Common myeloid progenitor, CD34-positive (primary cell): ENCODE measurements around the gene NUDT22.

ENCODE experiments used
- CTCF ChIA-PET: fragments of 350-600 bp; sonication (Branson Sonifier 250); formaldehyde crosslinking; loops from one replicate; lab custom pipeline; 2021; ENCODE audit warnings: antibody characterized with exemption; lab: Charles Lee
- POLR2A ChIA-PET: fragments of 350-600 bp; sonication (Branson Sonifier 250); formaldehyde crosslinking; loops from one replicate; lab custom pipeline; 2021; ENCODE audit warnings: antibody characterized with exemption; lab: Charles Lee
- DNase-seq, 3 donors: peaks; one replicate each; pipeline versions ENCODE4 v3.0.0 to v3.0.0-alpha.2; 2013
- H3K27ac ChIP-seq, 2 experiments: 1 replicate in 1 of 2; 2 replicates in 1 of 2; pipeline ENCODE4 v1.7.0; 2013; ENCODE audit warnings: inconsistent platforms in 2 of 2, low read length in 2 of 2, mild to moderate bottlenecking in 2 of 2, low read depth in 1 of 2, moderate library complexity in 1 of 2; ENCODE audit not compliant: severe bottlenecking in 2 of 2, insufficient read depth in 1 of 2, poor library complexity in 1 of 2
- H3K27me3 ChIP-seq, 5 experiments: replicated peaks in 2 of 5; 1 replicate in 3 of 5; 2 replicates in 2 of 5; pipeline versions ENCODE4 v1.6.1 to v1.7.0; 2013; ENCODE audit warnings: low read length in 4 of 5, mild to moderate bottlenecking in 2 of 5, moderate library complexity in 2 of 5, inconsistent platforms in 1 of 5; ENCODE audit not compliant: insufficient read depth in 5 of 5, control insufficient read depth in 4 of 5
- H3K36me3 ChIP-seq, 4 experiments: 1 replicate in 2 of 4; 2 replicates in 2 of 4; pipeline versions ENCODE4 v1.6.1 to v1.7.0; 2013; ENCODE audit warnings: low read length in 3 of 4, control low read depth in 1 of 4, mild to moderate bottlenecking in 1 of 4; ENCODE audit not compliant: control insufficient read depth in 4 of 4, insufficient read depth in 4 of 4
- H3K4me1 ChIP-seq, 4 experiments: 1 replicate in 3 of 4; 2 replicates in 1 of 4; pipeline versions ENCODE4 v1.6.1 to v1.7.1; 2013; ENCODE audit warnings: low read length in 3 of 4, mild to moderate bottlenecking in 3 of 4, control low read depth in 1 of 4, inconsistent platforms in 1 of 4, moderate library complexity in 1 of 4; ENCODE audit not compliant: control insufficient read depth in 4 of 4, insufficient read depth in 4 of 4; ENCODE audit errors: control extremely low read depth in 1 of 4
- H3K4me3 ChIP-seq, 7 experiments: 1 replicate in 4 of 7; 2 replicates in 3 of 7; pipeline versions ENCODE4 v1.5.1 to v1.7.0; 2013; ENCODE audit warnings: mild to moderate bottlenecking in 7 of 7, low read length in 6 of 7, moderate library complexity in 6 of 7, inconsistent platforms in 2 of 7, low read depth in 2 of 7, control low read depth in 1 of 7; ENCODE audit not compliant: insufficient read depth in 4 of 7, control insufficient read depth in 1 of 7; ENCODE audit errors: extremely low read depth in 1 of 7
- H3K9me3 ChIP-seq, 5 experiments: 1 replicate in 4 of 5; 2 replicates in 1 of 5; pipeline versions ENCODE4 v1.6.1 to v1.7.1; 2013; ENCODE audit warnings: low read length in 4 of 5, mild to moderate bottlenecking in 2 of 5, inconsistent platforms in 1 of 5, low read depth in 1 of 5, moderate library complexity in 1 of 5; ENCODE audit not compliant: control insufficient read depth in 4 of 5, insufficient read depth in 2 of 5; ENCODE audit errors: control extremely low read depth in 1 of 5
- WGBS: methylation state at CpG from one replicate; pipeline ENCODE4 v1.1.5; 2013; ENCODE audit not compliant: insufficient coverage; 5-methylcytosine and 5-hydroxymethylcytosine counted together

The NUDT22 gene

DNA sequence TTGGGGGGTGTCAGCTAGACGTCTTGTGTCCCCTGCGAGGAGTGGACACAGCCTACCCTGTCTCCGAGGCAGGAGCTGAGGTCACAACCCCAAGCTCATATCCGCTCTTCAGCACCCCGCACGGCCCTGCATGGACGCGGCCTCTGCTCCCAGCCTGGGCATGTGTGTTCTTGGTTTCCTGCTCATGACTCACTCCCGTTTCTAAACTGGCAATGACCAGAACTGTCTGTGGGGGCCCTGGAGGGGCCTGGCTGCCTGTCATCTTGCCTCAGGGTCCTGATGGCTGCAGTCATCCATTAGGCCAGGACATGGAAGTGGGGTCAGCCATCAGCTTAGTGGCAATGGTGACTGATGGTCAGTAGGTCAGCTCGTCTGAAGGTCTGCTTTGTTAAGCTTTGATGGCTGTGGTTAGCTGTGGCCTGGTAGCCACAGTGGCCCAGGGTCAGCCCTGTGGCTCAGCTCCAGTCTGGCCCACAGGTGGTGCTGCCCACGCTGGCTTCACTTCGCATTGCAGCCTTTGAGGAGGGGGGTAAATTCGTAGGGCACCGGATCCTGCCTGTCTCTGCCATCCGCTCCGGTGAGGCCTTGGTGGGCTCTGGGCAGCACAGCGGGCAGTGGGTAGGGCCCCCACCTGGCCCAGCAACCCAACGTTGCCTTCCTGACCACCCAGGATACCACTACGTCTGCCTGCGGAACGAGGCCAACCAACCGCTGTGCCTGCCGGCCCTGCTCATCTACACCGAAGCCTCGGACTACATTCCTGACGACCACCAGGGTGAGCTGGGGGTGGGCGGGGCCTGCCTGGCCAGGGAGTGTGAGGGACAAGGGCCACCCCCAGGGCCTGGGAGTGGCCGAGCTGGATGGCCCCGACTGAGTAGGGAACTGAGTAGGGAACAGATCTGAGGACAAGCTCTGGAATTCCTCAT lies 37.2 kb downstream of the NUDT22 start:
- no peak overlapping the region for H3K27ac ChIP-seq
- POLR2A ChIA-PET: no interaction called here
- 94% methylated on average over 21 of the region's 29 CpGs for WGBS
- H3K4me3 ChIP-seq: no peak overlapping the region
- H3K27me3 ChIP-seq: no peaks in the 10 kb centered on the region
- no peaks in the 10 kb centered on the region for H3K9me3 ChIP-seq
- no peak for DNase-seq
- peaks cover 0 to 14% (median 13%) of the 10 kb centered on the region in 4 experiments for H3K4me1 ChIP-seq
- CTCF ChIA-PET: interaction anchor here (1.3 to 11.4 kb wide), 7 partner anchors 8 to 58 kb away, joined by 3 to 106 read pairs (median 8); partner anchors contain the start of genes CATSPERZ, FERMT3, PLCB3 and PPP1R14B
- peaks cover 3 to 72% (median 41%) of the 10 kb centered on the region in 4 experiments for H3K36me3 ChIP-seq

DNA sequence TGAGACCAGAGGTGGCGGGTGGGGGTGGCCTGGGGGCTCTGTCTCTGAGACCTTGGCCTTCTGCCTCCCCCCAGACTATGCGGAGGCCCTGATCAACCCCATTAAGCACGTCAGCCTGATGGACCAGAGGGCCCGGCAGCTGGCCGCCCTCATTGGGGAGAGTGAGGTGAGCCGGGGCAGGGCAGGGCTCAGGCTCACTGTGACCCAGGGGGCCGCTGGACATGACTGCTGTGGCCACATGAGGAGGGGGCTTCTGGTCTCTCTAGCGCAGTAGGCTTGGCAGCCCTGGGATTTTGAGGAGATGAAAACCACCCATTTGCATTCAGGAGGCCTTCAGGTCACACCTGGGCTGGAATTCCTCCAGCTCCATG lies 37.9 kb downstream of the NUDT22 start:
- H3K4me3 ChIP-seq: no peak overlapping the region
- no peaks in the 10 kb centered on the region for H3K27me3 ChIP-seq
- WGBS: 100% methylated on average over 5 of the region's 8 CpGs
- H3K27ac ChIP-seq: no peak overlapping the region
- H3K9me3 ChIP-seq: no peaks in the 10 kb centered on the region
- ChIA-PET POLR2A (no interaction called here), CTCF (interaction anchor here (0.8 to 11.4 kb wide), 9 partner anchors 9 to 58 kb away, joined by 3 to 106 read pairs (median 6); partner anchors contain the start of genes CATSPERZ, FERMT3, PLCB3 and PPP1R14B)
- H3K4me1 ChIP-seq: peaks cover 3 to 21% (median 19%) of the 10 kb centered on the region in 4 experiments
- H3K36me3 ChIP-seq: peaks cover 3 to 66% (median 35%) of the 10 kb centered on the region in 4 experiments
- no peak for DNase-seq

DNA sequence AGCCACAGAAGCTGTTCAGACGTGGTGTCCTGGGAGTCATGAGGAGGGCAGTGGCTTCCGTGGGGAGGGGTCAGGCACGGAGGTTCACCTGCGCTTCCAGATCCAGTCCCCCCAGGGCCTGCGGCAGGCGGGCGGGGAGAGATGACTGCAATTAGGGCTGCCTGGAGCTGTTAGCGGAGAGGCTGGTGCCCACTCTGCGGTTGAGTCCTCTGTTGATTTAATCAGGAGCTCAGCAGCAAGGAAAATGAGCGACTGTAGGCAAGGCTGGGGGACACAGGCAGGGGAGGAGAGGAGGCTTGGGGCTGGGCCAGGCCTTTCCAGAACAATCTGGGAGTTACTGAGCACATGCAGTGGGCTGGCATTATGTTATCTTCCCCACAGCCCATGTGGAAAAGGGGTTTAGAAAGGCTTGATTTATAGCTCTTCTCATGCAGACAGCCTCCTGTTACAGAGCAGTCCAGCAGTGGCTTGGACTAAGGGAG lies 38.3 kb downstream of the NUDT22 start:
- 100% methylated on average over 10 of the region's 10 CpGs for WGBS
- POLR2A ChIA-PET: no interaction called here
- Histone ChIP-seq H3K27me3 (no peaks in the 10 kb centered on the region), H3K36me3 (peaks cover 2 to 61% (median 31%) of the 10 kb centered on the region in 4 experiments), H3K27ac (no peak overlapping the region), H3K9me3 (no peaks in the 10 kb centered on the region), H3K4me3 (no peak overlapping the region), H3K4me1 (peaks cover 4 to 25% (median 24%) of the 10 kb centered on the region in 4 experiments)
- CTCF ChIA-PET: interaction anchor here (0.6 to 11.4 kb wide), 10 partner anchors 10 to 59 kb away, joined by 3 to 106 read pairs (median 6); partner anchors contain the start of genes CATSPERZ, FERMT3, NUDT22 and PLCB3
- DNase-seq: no peak

DNA sequence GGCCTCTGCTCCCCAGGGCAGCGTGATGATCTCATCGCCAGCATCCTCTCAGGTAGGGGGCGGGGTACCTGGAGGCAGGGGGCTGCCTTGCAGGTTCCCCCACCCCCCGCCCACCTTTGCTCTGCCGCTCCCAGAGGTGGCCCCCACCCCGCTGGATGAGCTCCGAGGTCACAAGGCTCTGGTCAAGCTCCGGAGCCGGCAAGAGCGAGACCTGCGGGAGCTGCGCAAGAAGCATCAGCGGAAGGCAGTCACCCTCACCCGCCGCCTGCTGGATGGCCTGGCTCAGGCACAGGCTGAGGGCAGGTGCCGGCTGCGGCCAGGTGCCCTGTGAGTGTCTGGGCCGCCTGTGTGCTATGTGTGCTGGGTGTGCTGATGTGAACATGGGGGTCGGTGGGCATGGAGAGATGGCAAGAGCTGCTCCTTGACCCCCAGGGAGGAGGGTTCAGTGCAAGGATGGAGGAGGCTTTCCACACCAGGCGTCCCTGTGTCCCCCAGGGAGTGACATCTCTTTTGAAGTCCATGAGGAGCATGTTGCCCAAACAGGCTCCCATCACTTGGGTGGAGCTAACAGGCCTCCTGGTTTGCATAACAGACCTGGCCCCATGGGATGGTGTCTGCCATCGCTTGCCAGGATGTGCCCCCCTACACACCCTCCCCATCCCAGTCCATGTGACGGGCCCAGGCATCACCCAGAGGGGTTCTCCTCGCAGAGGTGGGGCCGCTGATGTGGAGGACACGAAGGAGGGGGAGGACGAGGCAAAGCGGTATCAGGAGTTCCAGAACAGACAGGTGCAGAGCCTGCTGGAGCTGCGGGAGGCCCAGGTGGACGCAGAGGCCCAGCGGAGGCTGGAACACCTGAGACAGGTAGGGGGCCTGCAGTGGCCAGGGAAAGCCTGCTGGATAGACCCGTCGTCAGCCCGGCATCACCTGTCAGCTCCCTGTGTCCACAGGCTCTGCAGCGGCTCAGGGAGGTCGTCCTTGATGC lies 39.4 kb downstream of the NUDT22 start:
- Histone ChIP-seq H3K4me3 (no peak overlapping the region), H3K27ac (no peak overlapping the region), H3K27me3 (no peaks in the 10 kb centered on the region), H3K36me3 (peaks cover 0 to 50% (median 26%) of the 10 kb centered on the region in 4 experiments), H3K4me1 (peaks cover 4 to 34% (median 28%) of the 10 kb centered on the region in 4 experiments), H3K9me3 (no peaks in the 10 kb centered on the region)
- ChIA-PET CTCF (interaction anchor here (0.6 to 11.4 kb wide), 6 partner anchors 11 to 60 kb away, joined by 3 to 106 read pairs (median 13); partner anchors contain the start of genes FERMT3, NUDT22, PLCB3 and PPP1R14B), POLR2A (no interaction called here)
- 96% methylated on average over 23 of the region's 35 CpGs for WGBS
- DNase-seq: no peak

- DNase-seq: no peak
- no peaks in the 10 kb centered on the region for H3K27me3 ChIP-seq
- H3K4me1 ChIP-seq: peaks cover 4 to 37% (median 32%) of the 10 kb centered on the region in 4 experiments
- no peak overlapping the region for H3K27ac ChIP-seq
- POLR2A ChIA-PET: no interaction called here
- CTCF ChIA-PET: interaction anchor here (0.6 to 11.4 kb wide), 4 partner anchors 12 to 67 kb away, joined by 3 to 106 read pairs (median 20); partner anchors contain the start of genes FERMT3, PLCB3 and PPP1R14B
- no peak overlapping the region for H3K4me3 ChIP-seq
- peaks cover 0 to 46% (median 26%) of the 10 kb centered on the region in 4 experiments for H3K36me3 ChIP-seq
- WGBS: 98% methylated on average over 14 of the region's 15 CpGs
- no peaks in the 10 kb centered on the region for H3K9me3 ChIP-seq
These were observed 40.3 kb downstream of the NUDT22 start for GRCh38 chr11:64266339-64266738.
